ENCODE results near the gene ATF7.

DNA sequence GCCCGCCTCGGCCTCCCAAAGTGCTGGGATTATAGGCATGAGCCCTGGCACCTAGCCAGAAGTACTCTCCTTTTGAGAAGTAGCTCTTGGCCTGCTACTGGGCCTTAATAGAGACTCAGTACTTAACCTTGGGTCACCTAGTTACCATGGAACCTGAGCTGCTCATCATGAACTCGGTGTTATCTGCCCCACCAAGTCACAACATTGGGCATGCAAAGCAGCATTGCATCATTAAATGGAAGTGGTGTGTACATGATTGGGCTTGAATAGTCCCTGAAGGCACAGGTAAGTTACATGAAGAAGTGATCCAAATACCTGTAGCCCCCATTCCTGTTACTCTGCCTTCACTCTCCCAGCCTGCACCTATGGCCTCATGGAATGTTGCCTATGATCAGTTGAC is 18.0 kb upstream of the ATF7 start:
- TF ChIP-seq, protein P1, sequence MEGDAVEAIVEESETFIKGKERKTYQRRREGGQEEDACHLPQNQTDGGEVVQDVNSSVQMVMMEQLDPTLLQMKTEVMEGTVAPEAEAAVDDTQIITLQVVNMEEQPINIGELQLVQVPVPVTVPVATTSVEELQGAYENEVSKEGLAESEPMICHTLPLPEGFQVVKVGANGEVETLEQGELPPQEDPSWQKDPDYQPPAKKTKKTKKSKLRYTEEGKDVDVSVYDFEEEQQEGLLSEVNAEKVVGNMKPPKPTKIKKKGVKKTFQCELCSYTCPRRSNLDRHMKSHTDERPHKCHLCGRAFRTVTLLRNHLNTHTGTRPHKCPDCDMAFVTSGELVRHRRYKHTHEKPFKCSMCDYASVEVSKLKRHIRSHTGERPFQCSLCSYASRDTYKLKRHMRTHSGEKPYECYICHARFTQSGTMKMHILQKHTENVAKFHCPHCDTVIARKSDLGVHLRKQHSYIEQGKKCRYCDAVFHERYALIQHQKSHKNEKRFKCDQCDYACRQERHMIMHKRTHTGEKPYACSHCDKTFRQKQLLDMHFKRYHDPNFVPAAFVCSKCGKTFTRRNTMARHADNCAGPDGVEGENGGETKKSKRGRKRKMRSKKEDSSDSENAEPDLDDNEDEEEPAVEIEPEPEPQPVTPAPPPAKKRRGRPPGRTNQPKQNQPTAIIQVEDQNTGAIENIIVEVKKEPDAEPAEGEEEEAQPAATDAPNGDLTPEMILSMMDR (IDR thresholded peaks at IDR 0.05), result no peak
- TF ChIP-seq POLR2A (IDR thresholded peaks at IDR 0.05), result no peak
